NCI-H1092 (cell line): ENCODE results near the gene EPS8.
"Not testable (repeated sequence)": the region's sequence is repeated elsewhere in the genome, so short reads cannot be mapped to it uniquely, and the experiment has no call there.

Source experiments
- DNase-seq: peaks from one replicate; lab custom pipeline; 2025; lab: John Stamatoyannopoulos, UW

The EPS8 gene

DNA sequence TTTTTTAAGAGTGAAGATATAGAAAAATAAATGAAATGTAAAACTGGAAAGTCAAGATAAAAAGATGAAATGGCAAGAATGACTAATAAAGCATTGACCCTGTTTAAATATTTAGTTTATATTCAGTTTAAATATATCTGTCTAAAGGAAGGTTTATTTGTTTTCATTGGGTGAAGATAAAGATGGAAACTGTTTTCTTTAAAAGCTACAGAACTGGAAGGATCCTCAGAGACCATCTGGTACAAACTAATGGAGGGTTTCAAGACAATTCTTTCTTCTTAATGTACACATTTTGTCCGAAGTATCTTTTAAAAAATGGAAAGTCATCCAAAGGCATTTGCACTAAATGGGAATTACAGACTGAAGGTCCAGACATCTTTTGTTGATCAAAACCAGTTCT, 142.6 kb downstream of the EPS8 start:
- DNase-seq: no peak

DNA sequence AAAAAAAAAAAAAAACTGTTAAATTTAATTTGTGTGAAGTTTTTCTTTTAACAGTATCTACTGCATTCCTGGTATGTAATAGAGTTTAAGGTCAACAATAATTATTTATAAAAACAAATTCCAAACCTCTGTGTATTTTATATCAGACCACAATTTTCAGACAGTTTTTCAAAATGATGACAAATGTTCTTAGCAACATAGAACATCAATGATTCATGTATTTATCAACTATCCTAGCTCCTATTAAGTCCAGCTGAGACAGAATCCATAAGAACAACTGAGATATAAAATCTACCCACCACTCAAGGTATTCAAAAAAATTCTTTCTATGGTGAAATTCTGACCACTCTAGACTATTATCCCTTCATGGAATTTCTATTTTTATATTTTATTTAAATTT, 144.5 kb downstream of the EPS8 start:
- no peak for DNase-seq

DNA sequence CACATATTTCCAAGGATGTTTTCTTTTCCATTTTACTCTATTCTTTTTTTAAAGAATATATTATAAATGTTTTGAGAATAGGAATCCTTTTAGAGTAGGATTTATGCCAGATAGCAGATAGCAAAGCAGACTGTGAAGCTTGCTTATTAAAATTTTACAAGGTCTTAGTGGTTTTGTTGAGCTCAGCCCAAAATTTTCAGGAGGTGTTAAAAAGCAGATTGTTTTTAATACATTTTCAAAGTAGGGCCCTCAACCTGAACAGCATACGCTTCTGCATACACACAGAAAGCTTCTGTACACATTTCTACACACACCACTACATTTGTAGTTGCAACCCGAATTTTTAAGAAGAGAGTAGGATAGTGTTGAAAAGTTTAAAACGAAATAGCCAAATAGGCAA, 151.0 kb downstream of the EPS8 start:
- DNase-seq: no peak

DNA sequence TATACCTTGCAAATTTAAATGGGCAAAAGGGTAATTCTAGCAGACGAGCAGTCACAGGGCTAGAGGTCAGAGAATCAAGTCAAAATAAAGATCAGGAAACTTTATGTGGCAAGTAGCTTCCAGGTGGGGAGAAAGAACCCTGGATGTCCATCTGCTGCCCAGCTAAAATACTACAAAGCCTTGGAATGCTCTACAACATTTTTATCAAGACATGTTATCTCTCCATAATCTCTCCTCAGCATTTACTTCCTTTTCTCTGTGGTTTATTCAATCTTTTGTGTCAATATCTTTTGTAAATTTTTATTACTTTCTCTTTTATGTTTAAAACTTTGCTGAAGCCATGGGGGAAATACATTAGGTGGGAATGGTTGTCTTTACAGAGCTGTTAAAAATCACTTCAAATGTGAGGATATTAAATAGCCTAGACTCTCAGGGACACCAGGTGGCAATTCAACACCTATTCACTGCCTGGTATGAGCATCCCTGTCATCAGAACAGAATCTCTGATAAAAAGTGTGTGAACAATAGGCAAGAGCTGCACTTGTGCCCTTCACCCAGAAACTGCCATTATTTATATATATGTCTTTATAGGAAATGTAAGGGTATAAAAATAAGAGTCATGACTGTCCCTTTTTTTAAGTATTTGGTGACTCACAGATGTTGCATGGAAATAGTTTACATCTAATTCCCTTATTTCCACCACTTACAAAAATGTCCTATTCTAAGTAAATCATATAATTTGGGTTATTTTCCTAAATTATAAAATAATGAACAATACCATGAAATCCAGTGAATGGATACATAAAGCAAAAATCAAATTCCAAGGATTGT, 152.9 kb downstream of the EPS8 start:
- no peak for DNase-seq

DNA sequence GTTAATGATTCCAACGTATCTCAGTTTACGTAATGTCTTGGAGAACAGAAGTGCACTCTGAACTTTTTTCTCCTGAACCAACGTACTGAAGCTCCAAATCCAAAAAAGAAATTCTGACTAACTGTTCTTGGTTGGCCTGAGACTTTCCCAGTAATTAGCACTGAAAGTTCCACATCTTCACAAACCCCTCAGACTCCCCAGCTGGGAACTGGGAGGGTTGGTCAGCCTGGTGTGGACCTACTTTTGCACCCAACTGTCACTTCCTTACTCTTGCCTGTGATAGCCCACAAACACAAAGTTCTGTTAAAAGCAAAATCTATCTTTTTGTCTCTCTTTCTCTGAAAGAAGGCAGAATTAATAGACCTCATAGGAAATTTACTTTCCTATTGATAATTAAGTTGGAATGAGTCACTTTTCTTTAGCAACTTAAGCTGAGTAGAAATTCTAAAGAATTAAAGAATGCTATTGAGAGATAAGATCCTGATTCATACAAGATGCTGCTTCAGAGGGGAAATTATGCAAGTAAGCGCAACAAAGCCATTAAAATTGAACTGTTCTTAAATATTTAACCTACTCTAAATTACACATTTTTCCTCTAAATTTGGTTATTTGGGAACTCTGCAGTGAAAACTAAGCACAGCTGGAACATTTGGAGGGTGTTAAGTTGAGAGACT, 155.0 kb downstream of the EPS8 start:
- DNase-seq: no peak

DNA sequence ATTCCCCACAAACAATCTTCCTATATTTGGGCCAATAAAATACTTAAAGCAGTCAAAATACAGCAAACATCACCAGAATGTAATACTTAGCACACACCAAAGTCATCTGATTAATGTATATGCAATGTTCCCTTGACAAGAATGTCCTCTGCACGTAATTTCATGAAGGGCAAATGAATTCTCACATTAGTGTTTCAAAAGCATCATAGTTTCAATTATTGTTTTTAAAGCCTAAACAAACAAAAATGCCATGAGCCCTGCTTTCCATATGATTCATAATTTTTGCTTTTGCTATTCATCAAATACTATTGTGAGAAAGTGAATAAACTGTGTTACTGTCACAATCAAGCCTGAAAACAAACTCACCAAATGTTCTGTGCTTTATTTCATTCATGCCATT, 156.0 kb downstream of the EPS8 start:
- no peak for DNase-seq

DNA sequence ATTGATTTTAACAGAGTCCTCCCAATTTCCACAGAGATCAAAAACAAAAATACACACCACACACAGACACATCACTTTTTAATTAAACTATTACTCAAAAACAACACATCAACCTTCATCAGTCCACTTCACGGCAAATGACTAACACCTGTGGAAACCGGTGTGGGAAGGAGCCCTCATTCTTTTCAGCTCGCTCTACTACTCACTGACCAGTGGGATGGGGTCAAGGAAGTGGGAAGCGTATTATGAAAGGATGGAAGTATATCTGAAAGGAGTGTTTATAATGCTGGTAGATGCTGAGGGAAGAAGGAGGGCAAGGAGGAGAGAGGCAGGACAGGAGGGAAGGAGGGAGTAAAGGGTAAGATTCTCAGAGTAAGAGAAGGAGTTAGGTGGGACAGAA, 156.5 kb downstream of the EPS8 start:
- DNase-seq: no peak

DNA sequence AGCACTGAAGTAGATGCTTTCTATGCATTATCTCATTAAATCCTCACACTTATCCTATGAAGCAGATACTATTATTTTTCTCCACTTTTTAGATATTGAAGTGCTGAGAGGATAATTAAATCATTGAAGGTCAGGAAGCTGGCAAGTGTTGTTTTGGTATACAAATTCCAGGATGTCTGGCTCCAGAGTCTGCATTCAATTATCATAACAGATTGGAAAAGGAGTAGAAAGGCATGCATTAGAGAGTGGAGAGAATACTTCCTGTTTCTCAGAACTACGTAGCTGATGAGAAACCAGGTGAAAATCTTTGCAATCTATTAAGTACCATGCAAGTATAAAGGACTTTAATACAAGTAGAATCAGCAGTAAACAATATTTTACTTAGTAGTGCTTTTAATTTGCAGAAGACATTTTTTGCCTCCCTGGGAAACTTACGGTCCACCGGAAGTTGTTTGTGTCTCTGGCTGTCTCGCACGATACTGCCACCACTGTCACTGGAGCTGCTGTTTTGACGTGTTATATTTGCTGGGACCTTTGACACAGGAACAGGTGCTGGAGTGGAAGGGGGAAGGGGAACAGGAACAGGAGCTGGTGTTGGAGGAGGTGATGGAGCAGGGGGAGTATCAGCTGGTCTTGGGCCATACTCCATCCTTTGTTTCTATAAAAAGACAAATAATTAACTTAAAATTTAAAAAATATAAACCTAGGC, 158.0 kb downstream of the EPS8 start:
- DNase-seq: no peak

DNA sequence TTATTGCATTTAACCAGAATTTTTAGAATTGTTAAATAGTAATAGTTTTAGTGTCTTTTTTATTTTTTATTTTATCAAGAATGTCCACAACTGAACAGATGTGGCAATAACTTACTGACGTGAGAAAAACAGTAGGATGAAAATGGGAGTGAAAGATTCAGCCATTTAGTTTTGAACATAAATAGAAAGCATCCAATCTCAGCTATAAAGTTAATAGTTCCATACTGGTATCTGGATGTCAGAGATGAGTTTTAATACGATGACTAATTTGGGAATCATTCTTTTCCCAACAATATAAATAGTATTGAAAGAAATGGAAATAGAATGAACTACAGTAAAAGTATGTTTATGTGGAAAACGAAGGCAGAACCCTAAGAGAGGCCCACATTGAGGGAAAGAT, 159.4 kb downstream of the EPS8 start:
- no peak for DNase-seq

DNA sequence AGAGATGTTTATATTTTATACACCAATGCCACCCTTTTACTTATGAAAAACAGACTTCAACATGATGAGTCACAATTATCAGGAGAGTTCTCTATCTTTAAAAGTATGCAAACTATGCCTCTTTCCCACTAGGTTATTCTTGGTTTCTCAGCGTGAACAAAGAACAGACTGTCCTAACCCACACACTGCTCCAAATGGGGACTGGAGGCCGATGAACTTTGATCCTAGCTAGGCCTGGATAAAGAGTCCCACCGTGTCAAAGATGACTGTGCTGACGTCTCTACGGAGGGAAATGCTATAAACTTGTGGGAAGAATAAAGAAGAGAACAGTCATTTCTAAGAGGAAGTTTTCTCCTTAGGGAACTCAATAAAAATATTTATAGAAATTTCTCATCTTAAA, 160.1 kb downstream of the EPS8 start:
- DNase-seq: no peak

DNA sequence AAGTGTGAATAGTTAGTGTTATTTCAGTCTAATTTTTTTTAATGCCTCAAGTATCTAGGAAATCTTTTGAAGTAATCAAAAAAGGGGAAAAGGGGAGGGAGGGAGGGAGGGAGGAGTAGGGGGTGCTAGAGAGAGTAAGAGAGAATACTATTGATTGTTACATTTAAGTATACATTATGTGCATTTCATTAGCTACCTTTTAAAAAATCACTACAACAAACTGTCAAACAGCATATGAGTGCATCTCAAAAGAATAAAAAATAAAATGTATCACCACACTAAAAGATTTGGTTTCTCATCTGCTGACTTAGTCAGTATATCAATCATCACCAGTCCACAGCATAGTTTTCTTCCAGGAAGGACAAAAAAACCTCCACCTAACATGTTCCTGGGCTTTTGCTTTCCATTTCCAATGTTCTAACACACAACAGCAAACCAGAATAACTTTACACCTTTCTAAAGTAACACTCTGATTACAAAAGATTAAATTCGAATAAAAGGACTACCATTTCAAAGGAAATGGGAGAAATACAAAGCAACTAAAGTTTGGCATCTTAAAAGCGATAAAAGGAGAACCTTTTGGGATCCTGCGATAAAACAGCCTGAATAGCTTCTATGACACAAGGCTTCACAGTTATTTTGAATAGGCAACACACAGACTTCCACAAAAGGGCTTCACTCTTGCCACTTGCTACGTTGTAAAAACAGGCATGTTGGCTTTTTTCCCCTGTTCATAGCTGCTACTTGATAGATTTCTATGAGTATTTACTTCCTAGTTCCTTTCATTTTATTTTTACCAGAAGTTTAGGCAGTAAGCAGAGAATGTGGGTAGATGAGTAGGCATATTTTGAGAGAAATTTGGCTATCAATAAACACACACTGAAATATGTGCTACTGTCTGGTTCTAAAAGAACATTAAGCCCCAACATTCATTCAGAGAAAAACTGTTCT, 160.9 kb downstream of the EPS8 start:
- DNase-seq: no peak

DNA sequence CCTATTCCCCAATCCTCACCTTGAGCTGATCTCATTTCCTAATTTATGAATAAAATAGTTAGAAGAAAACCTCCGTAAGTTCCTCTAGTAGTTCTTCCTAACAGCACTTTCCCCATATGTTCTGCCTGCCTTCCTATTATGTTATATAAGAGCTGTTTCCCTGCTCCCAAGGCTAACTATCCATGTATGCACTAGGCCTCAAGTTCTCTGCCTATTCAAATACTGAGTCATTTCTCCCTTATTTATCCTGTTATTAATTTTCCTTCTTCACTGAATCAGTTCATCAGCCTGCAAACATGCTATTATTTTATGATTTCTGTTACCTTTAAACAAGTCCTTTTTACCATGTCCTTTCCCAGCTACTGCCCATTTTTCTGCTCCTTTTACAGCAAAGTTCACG, 164.1 kb downstream of the EPS8 start:
- DNase-seq: no peak

DNA sequence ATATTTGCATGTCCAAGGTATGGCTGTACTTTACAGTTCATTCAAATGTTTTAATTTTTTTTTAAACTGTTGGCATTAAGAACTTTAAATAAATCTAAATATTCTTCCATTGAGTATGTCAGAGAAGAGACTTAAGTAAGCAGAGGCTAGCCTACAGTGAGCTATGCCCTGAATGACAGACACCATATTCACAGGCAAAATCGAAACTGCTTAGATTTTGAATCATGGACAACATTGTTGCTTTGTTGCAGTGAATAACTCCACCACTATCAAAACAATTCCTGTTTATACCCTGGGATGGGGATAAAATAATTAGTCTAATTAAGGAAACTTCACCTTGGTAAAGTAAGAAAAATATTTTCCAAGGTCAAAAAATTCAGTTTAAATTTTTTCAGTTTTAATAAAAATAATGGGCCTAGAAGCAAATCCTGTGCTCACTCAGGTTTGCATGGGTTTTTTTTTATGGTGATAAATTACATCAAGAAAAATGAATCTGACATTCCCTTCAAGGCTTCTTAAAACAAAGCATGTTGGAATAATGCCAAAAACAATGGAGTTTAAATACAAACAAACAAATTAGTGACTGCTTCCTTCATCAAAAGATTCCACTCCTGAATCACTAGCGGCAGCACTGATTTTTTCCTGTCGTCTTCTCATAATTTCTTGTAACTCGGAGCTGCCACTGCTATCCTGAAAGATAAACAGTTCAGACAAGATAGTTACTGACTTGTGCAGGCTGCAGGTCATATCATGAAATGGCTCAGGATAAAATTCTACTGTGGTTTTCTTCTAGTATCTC, 168.2 kb downstream of the EPS8 start:
- DNase-seq: no peak

DNA sequence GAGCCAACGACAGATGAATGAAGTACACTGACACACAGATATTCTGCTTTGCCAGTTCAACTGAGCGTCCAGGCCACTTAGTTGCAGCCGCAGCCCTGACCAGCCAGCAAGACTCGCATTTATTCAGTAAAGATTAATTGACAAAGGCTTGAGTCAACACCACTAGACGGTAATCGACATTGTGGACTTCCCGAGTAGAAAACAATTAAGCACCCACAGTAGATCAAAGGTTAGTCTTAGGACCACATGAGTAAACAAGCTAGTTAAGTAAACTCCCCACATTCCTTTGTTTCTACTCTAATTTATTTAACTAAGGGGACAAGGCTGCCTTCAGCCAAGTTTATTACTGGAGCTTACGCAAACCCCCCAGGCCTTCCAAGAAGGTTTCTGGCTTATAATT, 172.7 kb downstream of the EPS8 start:
- not testable (repeated sequence) for DNase-seq

DNA sequence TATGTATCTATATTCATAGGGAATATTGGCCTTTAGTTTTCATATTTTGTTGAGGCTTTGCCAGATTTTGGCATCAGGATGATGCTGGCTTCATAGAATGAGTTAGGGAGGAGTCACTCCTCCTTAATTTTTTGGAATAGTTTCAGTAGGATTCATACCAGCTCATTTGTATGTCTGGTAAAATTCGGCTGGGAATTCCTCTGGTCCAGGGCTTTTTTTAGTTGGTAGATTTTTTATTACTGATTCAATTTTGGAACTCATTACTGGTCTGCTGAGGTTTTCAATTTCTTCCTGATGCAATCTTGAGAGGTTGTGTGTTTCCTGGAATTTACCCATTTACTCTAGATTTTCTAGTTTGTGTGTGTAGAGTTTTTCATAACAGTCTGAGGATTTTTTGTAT, 175.2 kb downstream of the EPS8 start:
- DNase-seq: no peak

DNA sequence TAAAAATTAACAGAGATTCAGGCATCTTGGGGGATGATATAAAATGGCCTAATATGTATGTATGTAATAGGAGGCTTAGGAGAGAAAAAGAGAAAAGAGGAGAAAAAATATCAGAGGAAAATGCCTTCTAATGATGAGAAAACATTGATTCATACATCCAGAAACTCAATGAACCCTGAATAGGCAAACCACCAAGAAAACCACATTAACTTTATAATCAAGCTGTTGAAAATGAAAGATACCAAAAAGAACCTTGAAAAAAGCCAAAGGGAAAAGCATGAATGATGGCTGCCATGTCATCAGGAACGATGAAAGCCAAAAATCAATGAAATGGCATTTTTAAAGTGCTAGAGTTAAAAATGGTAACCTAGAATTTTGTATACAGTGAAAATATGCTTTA, 180.2 kb downstream of the EPS8 start:
- no peak for DNase-seq

DNA sequence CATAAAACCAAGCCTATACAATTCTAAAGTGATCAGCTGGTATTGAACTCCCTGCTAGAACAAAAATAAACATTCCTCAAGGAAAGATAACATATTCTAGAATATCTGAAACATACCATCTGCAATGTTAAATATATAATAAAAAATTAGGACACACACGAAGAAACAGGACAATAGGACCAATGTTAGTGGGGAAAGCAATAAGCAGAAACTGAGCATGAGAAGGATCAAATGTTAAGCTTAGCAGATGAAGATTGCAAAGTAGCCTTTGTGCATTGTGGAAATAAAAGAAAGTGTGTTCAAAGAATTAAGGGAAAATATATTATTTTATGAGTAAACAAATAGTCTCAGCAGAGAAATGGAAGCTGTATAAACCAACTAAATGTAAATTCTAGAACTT, 180.8 kb downstream of the EPS8 start:
- DNase-seq: no peak

DNA sequence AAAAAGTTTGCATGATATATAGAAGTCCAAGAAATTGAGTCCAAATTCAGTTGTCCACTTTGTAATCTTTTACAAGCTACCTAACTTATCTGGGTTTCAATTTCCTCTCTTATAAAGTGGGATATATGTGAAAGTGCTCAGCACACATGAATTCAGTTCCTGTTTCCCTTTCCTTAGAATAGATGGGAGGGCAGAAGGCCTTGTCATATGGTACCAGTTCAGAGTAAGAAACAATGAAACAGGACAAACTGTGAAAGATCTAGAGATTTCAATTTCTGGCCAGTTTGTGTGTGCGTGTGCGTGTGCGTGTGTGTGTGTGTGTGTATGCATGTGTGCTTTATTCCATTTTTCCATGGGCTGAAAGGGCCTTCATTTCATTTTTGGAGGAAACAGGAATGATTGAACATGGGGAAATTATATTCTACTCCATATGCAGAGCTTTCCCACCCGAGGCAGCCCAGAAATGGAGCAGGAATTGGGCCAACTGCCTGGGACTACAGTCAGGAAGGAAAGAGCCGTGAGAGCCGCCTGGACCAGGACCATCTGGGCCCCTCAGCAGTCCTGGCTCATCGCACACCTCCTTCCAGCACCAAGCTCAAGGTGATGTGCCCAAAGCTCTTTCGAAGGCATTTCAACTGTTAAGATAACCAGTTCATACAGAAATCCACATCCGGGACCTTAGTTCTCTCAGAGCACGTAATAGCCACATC, 183.2 kb downstream of the EPS8 start:
- DNase-seq: no peak

DNA sequence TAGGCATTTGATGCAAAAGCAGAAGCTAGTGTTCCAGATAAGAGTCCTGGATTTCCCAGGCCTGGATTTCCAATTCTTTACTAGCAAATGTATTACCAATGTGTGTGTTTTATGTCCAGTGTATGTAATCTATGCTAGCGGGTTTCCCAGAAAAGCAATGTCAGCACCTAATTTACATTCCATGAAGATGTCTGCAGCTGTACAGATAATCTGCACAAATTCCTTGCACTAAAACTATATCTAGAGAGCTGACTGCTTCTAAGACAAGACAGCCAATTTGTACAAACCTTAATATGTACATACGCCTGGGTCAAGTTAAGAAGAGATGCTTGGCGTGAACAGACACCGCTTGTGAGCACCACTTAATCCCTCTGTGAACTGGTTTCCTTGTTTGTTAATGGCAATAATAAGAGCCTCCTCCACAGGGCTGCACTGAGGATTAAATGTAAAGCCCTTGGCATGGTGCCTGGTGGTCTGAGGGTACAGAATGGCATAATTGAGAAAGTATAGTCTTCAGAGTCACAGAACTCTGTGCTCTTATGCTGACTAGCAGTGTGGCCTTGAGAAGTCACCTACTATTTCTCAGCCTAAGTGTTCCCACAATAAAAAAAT, 185.6 kb downstream of the EPS8 start:
- DNase-seq: peak; percentile 45

DNA sequence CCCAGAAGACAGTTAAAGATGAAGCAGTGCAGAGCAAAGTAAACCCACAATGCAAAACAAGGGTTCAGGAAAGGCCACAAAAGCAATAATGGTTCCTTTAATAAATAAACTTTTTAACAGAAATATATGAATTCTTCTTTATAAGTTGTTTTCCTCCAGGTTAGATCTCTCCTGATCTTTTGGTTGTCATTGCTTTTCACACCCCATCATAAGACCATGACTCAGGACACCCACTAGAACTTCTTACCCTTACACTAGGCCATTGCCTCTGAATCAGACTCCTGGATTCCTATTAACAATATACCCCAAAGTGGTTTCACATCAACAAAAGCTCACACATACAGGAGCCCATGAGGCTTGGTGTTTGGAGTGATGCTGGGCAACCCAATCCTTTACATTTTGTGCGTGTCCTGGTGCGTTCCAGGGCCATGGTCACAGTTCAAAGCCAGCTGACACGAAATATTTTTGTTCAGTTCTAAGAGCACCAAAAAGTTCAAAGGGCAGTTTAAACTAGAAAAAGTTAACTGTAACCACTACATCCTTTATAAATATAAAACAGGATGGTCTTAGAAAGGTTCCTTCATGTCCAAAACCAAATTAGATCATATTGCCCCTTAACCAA, 187.0 kb downstream of the EPS8 start:
- DNase-seq: no peak
